Measurements from ENCODE around the gene ERFL.

The ERFL gene

GRCh38 chr19:41895745-41896580 lies 32.3 kb downstream of the ERFL start:
- no peaks in the 10 kb centered on the region for H3K9me3 Mint-ChIP-seq
- H3K27me3 Mint-ChIP-seq = no peaks in the 10 kb centered on the region
- peaks cover 30 to 39% of the 10 kb centered on the region in 2 donors for H3K4me1 Mint-ChIP-seq
- no peak overlapping the region for H3K27ac Mint-ChIP-seq
- peaks cover 41 to 53% of the 10 kb centered on the region in 2 donors for H3K36me3 Mint-ChIP-seq
- ATAC-seq (replicated peaks) = peak; percentile 54 to 64
- no peak overlapping the region for H3K4me3 Mint-ChIP-seq
- DNase-seq = no peak

GRCh38 chr19:41894350-41894749 lies 33.9 kb downstream of the ERFL start:
- H3K4me3 Mint-ChIP-seq = no peak overlapping the region
- no peaks in the 10 kb centered on the region for H3K9me3 Mint-ChIP-seq
- peaks cover 33 to 47% of the 10 kb centered on the region in 2 donors for H3K4me1 Mint-ChIP-seq
- H3K27ac Mint-ChIP-seq = no peak overlapping the region
- H3K36me3 Mint-ChIP-seq = peaks cover 44 to 57% of the 10 kb centered on the region in 2 donors
- DNase-seq = no peak
- H3K27me3 Mint-ChIP-seq = no peaks in the 10 kb centered on the region
- ATAC-seq (replicated peaks) = peak; percentile 44 to 52

- DNase-seq (no peak), ATAC-seq (replicated peaks) (peak; percentile 31 to 37)
- Mint-ChIP-seq H3K4me1 (peaks cover 34 to 51% of the 10 kb centered on the region in 2 donors), H3K36me3 (peaks cover 45 to 57% of the 10 kb centered on the region in 2 donors), H3K27ac (peak overlapping the region; percentile 33), H3K4me3 (no peak overlapping the region), H3K27me3 (no peaks in the 10 kb centered on the region), H3K9me3 (no peaks in the 10 kb centered on the region)
Observed at GRCh38 chr19:41893899-41894298, 34.4 kb downstream of the ERFL start.

- Mint-ChIP-seq H3K27ac (peak overlapping the region; percentile 62), H3K4me3 (no peak overlapping the region), H3K36me3 (peaks cover 43 to 49% of the 10 kb centered on the region in 2 donors), H3K4me1 (peaks cover 39 to 56% of the 10 kb centered on the region in 2 donors), H3K27me3 (no peaks in the 10 kb centered on the region), H3K9me3 (no peaks in the 10 kb centered on the region)
- DNase-seq = no peak
- no peak for ATAC-seq (replicated peaks)
Observed at GRCh38 chr19:41892173-41892902, 35.9 kb downstream of the ERFL start.

GRCh38 chr19:41890936-41891335 lies 37.3 kb downstream of the ERFL start:
- ATAC-seq (replicated peaks) (no peak), DNase-seq (no peak)
- Mint-ChIP-seq H3K4me1 (peaks cover 48 to 62% of the 10 kb centered on the region in 2 donors), H3K4me3 (no peak overlapping the region), H3K27me3 (no peaks in the 10 kb centered on the region), H3K36me3 (peaks cover 41 to 47% of the 10 kb centered on the region in 2 donors), H3K9me3 (no peaks in the 10 kb centered on the region), H3K27ac (no peak overlapping the region)

GRCh38 chr19:41889896-41890295 lies 38.4 kb downstream of the ERFL start:
- ATAC-seq (replicated peaks) (no peak), DNase-seq (no peak)
- H3K4me1 Mint-ChIP-seq = peaks cover 49 to 65% of the 10 kb centered on the region in 2 donors
- H3K27ac Mint-ChIP-seq = peak overlapping the region; percentile 68
- H3K36me3 Mint-ChIP-seq = peaks cover 35 to 44% of the 10 kb centered on the region in 2 donors
- no peaks in the 10 kb centered on the region for H3K27me3 Mint-ChIP-seq
- no peaks in the 10 kb centered on the region for H3K9me3 Mint-ChIP-seq
- no peak overlapping the region for H3K4me3 Mint-ChIP-seq

- no peak for DNase-seq
- Mint-ChIP-seq H3K4me3 (no peak overlapping the region), H3K36me3 (peaks cover 35 to 42% of the 10 kb centered on the region in 2 donors), H3K4me1 (peaks cover 46 to 68% of the 10 kb centered on the region in 2 donors), H3K27me3 (no peaks in the 10 kb centered on the region), H3K9me3 (no peaks in the 10 kb centered on the region), H3K27ac (no peak overlapping the region)
- ATAC-seq (replicated peaks) = no peak
Observed at GRCh38 chr19:41888926-41889325, 39.3 kb downstream of the ERFL start.

- DNase-seq (peak; percentile 46), ATAC-seq (replicated peaks) (peak; percentile 11 to 15)
- H3K4me3 Mint-ChIP-seq = peak overlapping the region; percentile 69 to 77
- H3K27me3 Mint-ChIP-seq = no peaks in the 10 kb centered on the region
- H3K9me3 Mint-ChIP-seq = no peaks in the 10 kb centered on the region
- H3K27ac Mint-ChIP-seq = peak overlapping the region; percentile 60
- H3K4me1 Mint-ChIP-seq = peaks cover 43 to 65% of the 10 kb centered on the region in 2 donors
- H3K36me3 Mint-ChIP-seq = peaks cover 36 to 43% of the 10 kb centered on the region in 2 donors
Observed at GRCh38 chr19:41887711-41888382, 40.4 kb downstream of the ERFL start.

GRCh38 chr19:41886761-41887710 lies 41.2 kb downstream of the ERFL start:
- Mint-ChIP-seq H3K9me3 (no peaks in the 10 kb centered on the region), H3K27me3 (no peaks in the 10 kb centered on the region), H3K36me3 (peaks cover 40 to 49% of the 10 kb centered on the region in 2 donors), H3K4me1 (peaks cover 49 to 72% of the 10 kb centered on the region in 2 donors), H3K4me3 (peak overlapping the region; percentile 69 to 77), H3K27ac (peak overlapping the region; percentile 60)
- no peak for ATAC-seq (replicated peaks)
- no peak for DNase-seq

GRCh38 chr19:41883821-41884733 lies 44.2 kb downstream of the ERFL start:
- no peaks in the 10 kb centered on the region for H3K9me3 Mint-ChIP-seq
- peak overlapping the region; percentile 99 for H3K27ac Mint-ChIP-seq
- DNase-seq (peak; percentile 96), ATAC-seq (replicated peaks) (peak; percentile 86 to 88)
- peaks cover 43 to 58% of the 10 kb centered on the region in 2 donors for H3K36me3 Mint-ChIP-seq
- no peaks in the 10 kb centered on the region for H3K27me3 Mint-ChIP-seq
- H3K4me1 Mint-ChIP-seq = peaks cover 51 to 88% of the 10 kb centered on the region in 2 donors
- H3K4me3 Mint-ChIP-seq = peak overlapping the region; percentile 84 to 97

- Mint-ChIP-seq H3K4me3 (peak overlapping the region; percentile 84 to 97), H3K9me3 (no peaks in the 10 kb centered on the region), H3K27ac (peak overlapping the region; percentile 99), H3K27me3 (no peaks in the 10 kb centered on the region), H3K4me1 (peaks cover 51 to 87% of the 10 kb centered on the region in 2 donors), H3K36me3 (peaks cover 44 to 61% of the 10 kb centered on the region in 2 donors)
- ATAC-seq (replicated peaks) (peak; percentile 5 to 10), DNase-seq (no peak)
Observed at GRCh38 chr19:41883463-41883820, 44.8 kb downstream of the ERFL start.

GRCh38 chr19:41882568-41883462 lies 45.4 kb downstream of the ERFL start, which contains the start of gene ARHGEF1:
Gene ARHGEF1 (plus strand): TSS chr19:41883184. CDS start chr19:41888083, 4,899 bp downstream.
- no peaks in the 10 kb centered on the region for H3K9me3 Mint-ChIP-seq
- H3K36me3 Mint-ChIP-seq = peaks cover 45 to 62% of the 10 kb centered on the region in 2 donors
- DNase-seq = peak; percentile 45
- no peaks in the 10 kb centered on the region for H3K27me3 Mint-ChIP-seq
- peaks cover 49 to 80% of the 10 kb centered on the region in 2 donors for H3K4me1 Mint-ChIP-seq
- ATAC-seq (replicated peaks) = peak; percentile 12 to 20
- H3K27ac Mint-ChIP-seq = peak within 1 kb of the TSS; percentile 99
- peak within 1 kb of the TSS; percentile 84 to 97 for H3K4me3 Mint-ChIP-seq

Measured in stimulated activated naive B cell treated with anti-CD40 and anti-IgM and Interleukin-4, amounts not matched to agents 10 μg/mL and 1 μg/mL and 100 μg/mL, for 72 hours (primary cell).